ENCODE results near the gene TMCC3. TPM values are rescaled to one million over a fixed set of nuclear protein-coding genes. Genes with fewer than 3 reads are reported as not detected.
"Not testable (repeated sequence)": the region's sequence is repeated elsewhere in the genome, so short reads cannot be mapped to it uniquely, and the experiment has no call there.

The TMCC3 gene
- total RNA-seq, 1 donor from 2014 or later: 48.1 TPM

- no peaks in the 10 kb centered on the region for H3K27me3 Mint-ChIP-seq (ENCODE audit: unreplicated experiment)
- TF ChIP-seq, protein P1, sequence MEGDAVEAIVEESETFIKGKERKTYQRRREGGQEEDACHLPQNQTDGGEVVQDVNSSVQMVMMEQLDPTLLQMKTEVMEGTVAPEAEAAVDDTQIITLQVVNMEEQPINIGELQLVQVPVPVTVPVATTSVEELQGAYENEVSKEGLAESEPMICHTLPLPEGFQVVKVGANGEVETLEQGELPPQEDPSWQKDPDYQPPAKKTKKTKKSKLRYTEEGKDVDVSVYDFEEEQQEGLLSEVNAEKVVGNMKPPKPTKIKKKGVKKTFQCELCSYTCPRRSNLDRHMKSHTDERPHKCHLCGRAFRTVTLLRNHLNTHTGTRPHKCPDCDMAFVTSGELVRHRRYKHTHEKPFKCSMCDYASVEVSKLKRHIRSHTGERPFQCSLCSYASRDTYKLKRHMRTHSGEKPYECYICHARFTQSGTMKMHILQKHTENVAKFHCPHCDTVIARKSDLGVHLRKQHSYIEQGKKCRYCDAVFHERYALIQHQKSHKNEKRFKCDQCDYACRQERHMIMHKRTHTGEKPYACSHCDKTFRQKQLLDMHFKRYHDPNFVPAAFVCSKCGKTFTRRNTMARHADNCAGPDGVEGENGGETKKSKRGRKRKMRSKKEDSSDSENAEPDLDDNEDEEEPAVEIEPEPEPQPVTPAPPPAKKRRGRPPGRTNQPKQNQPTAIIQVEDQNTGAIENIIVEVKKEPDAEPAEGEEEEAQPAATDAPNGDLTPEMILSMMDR (IDR thresholded peaks at IDR 0.05; ENCODE audit: unreplicated experiment): no peak
- no peaks in the 10 kb centered on the region for H3K9me3 Mint-ChIP-seq (ENCODE audit: unreplicated experiment)
- H3K4me3 Mint-ChIP-seq (ENCODE audit: unreplicated experiment): no peak overlapping the region
- peaks cover 8% of the 10 kb centered on the region for H3K36me3 Mint-ChIP-seq (ENCODE audit: low read depth, unreplicated experiment)
- H3K27ac Mint-ChIP-seq (ENCODE audit: unreplicated experiment): no peak overlapping the region
- no peaks in the 10 kb centered on the region for H3K4me1 Mint-ChIP-seq (ENCODE audit: unreplicated experiment)
- no peak for DNase-seq (ENCODE audit: low spot score)
Measured at GRCh38 chr12:94551810-94552209, 98.5 kb downstream of the TMCC3 start.

- Mint-ChIP-seq H3K4me1 (ENCODE audit: unreplicated experiment) (no peaks in the 10 kb centered on the region), H3K36me3 (ENCODE audit: low read depth, unreplicated experiment) (peaks cover 12% of the 10 kb centered on the region), H3K27ac (ENCODE audit: unreplicated experiment) (no peak overlapping the region), H3K9me3 (ENCODE audit: unreplicated experiment) (no peaks in the 10 kb centered on the region), H3K4me3 (ENCODE audit: unreplicated experiment) (no peak overlapping the region), H3K27me3 (ENCODE audit: unreplicated experiment) (no peaks in the 10 kb centered on the region)
- DNase-seq (ENCODE audit: low spot score): no peak
- TF ChIP-seq, protein P1 (IDR thresholded peaks at IDR 0.05; ENCODE audit: unreplicated experiment): no peak
Measured at GRCh38 chr12:94550964-94551363, 99.4 kb downstream of the TMCC3 start.

DNA sequence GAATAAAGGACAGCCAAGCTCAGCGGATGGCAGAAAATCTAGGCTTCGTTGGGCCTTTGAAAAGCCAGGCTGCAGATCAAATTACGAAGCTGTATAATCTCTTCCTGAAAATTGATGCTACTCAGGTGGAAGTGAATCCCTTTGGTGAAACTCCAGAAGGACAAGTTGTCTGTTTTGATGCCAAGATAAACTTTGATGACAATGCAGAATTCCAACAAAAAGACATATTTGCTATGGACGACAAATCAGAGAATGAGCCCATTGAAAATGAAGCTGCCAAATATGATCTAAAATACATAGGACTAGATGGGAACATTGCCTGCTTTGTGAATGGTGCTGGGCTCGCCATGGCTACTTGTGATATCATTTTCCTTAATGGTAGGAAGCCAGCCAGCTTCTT is 101.5 kb downstream of the TMCC3 start:
- H3K4me1 Mint-ChIP-seq (ENCODE audit: unreplicated experiment); DNase-seq (ENCODE audit: low spot score); H3K4me3 Mint-ChIP-seq (ENCODE audit: unreplicated experiment); H3K27me3 Mint-ChIP-seq (ENCODE audit: unreplicated experiment); H3K9me3 Mint-ChIP-seq (ENCODE audit: unreplicated experiment); H3K27ac Mint-ChIP-seq (ENCODE audit: unreplicated experiment): not testable (repeated sequence)
- peaks cover 12% of the 10 kb centered on the region for H3K36me3 Mint-ChIP-seq (ENCODE audit: low read depth, unreplicated experiment)

DNA sequence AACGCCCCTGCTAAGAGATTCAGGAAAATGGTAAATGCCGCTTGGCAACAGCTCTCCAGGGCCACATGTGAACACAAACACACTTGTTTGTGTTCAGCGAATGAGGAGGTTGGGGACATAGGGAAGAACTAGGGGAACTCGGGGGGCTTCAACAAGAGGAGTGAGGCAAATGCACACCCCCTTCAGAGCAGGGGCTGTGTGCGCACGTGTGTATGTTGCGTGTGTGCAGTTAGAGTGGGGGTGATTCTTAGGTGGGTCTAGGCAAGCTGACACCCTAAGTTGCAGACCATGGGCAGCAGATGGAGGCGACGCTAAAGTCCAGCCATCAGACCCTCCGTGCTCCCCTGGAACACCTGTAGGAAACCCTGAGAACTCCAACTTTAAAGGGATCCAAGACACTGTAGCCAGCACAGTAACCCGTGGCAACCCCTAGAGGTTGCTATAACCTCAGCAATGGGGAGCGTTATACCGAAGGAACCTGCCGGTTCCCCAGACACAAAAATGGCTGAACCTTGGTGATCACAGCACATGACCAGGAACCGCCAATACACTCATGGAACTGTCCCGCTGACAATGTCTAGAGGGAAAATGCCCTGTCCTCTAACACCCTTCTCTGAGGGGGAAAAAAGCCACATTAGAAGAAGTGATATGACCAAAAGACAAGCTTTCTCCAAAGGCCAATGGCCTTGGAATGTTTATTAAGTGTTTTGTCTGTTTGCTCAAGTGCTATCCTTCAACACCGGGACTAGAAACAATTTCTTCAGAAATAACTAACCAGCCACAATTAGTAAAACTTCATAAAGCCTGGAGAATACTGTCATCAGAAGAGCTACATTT is 104.2 kb downstream of the TMCC3 start:
- H3K4me1 Mint-ChIP-seq (ENCODE audit: unreplicated experiment): no peaks in the 10 kb centered on the region
- no peaks in the 10 kb centered on the region for H3K9me3 Mint-ChIP-seq (ENCODE audit: unreplicated experiment)
- H3K36me3 Mint-ChIP-seq (ENCODE audit: low read depth, unreplicated experiment): peaks cover 12% of the 10 kb centered on the region
- DNase-seq (ENCODE audit: low spot score): peak; percentile 52
- H3K4me3 Mint-ChIP-seq (ENCODE audit: unreplicated experiment): no peak overlapping the region
- TF ChIP-seq, protein P1 (IDR thresholded peaks at IDR 0.05; ENCODE audit: unreplicated experiment): peak; percentile 30
- no peak overlapping the region for H3K27ac Mint-ChIP-seq (ENCODE audit: unreplicated experiment)
- H3K27me3 Mint-ChIP-seq (ENCODE audit: unreplicated experiment): peaks cover 2% of the 10 kb centered on the region

DNA sequence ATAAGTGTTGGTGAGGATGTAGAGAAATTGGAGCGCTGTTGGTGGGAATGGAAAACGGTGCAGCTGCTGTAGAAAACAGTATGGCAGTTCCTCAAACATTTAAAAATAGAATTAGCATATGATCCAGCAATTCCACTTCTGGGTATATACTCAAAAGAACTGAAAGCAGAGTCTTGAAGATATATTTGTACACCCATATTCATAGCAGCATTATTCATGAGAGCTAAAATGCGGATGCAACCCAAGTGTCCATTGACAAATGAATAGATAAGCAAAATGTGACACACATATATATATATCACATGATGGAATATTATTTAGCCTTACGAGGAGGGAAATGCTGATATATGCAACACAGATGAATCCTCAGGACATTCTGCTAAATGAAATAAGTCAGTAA is 106.0 kb downstream of the TMCC3 start:
- H3K4me1 Mint-ChIP-seq (ENCODE audit: unreplicated experiment): no peaks in the 10 kb centered on the region
- TF ChIP-seq, protein P1 (IDR thresholded peaks at IDR 0.05; ENCODE audit: unreplicated experiment): no peak
- H3K4me3 Mint-ChIP-seq (ENCODE audit: unreplicated experiment): no peak overlapping the region
- peaks cover 12% of the 10 kb centered on the region for H3K36me3 Mint-ChIP-seq (ENCODE audit: low read depth, unreplicated experiment)
- no peak for DNase-seq (ENCODE audit: low spot score)
- no peaks in the 10 kb centered on the region for H3K9me3 Mint-ChIP-seq (ENCODE audit: unreplicated experiment)
- H3K27ac Mint-ChIP-seq (ENCODE audit: unreplicated experiment): no peak overlapping the region
- peaks cover 2% of the 10 kb centered on the region for H3K27me3 Mint-ChIP-seq (ENCODE audit: unreplicated experiment)

Measured in endothelial cell (in vitro differentiated cells).